HCEC 1CT (cell line): Measurements from ENCODE around the gene LDLRAD2.
"Not testable (repeated sequence)": the region's sequence is repeated elsewhere in the genome, so short reads cannot be mapped to it uniquely, and the experiment has no call there.

Experiments used
- DNase-seq: peaks from one replicate; pipeline ENCODE4 v3.0.0-alpha.2; 2017

The LDLRAD2 gene

GRCh38 chr1:21783679-21784603 is 28.1 kb upstream of the LDLRAD2 start:
- DNase-seq = peak; percentile 59

GRCh38 chr1:21785764-21786163 is 26.3 kb upstream of the LDLRAD2 start:
- DNase-seq = not testable (repeated sequence)

- no peak for DNase-seq
Measured at GRCh38 chr1:21786640-21787039, 25.4 kb upstream of the LDLRAD2 start.

- no peak for DNase-seq
Measured at GRCh38 chr1:21793104-21793503, 19.0 kb upstream of the LDLRAD2 start.

GRCh38 chr1:21794656-21795055 is 17.4 kb upstream of the LDLRAD2 start:
- no peak for DNase-seq

DNA sequence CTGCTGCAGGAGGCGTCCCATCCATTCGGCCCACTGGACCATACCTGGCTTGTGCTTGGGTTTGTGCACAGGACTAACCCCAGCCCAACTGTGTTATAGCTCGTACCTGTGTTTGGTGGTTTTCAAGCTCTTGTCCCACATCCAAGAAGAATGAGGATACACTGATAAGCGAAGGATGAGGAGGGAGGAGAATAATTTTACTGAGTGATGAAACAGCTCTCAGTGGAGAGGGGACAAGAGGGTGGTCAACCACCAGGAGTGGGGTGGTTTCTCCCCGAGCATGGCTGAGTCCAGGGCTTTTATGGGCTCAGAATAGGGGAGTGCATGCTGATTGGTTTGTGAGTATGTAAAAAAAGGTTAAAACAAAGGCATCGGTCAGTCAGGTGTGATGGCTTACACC is 17.0 kb upstream of the LDLRAD2 start:
- DNase-seq = no peak

GRCh38 chr1:21799730-21800129 is 12.3 kb upstream of the LDLRAD2 start:
- no peak for DNase-seq

DNA sequence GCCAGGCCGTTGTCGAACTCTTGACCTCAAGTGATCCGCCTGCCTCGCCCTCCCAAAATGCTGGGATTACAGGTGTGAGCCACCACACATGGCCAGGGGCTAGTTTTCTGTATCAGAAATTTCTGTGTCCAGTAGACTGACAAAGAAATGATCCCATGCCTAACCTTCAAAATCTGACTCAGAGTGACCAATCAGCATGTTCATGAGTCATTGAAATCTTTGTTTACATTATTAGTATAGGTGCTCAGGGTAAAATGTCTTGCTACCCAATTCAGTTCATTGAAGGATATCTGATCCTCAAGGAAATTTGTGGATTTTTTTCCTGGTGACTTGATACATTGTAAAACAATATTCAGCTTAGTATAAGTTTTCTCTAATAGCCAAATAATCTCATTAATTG is 11.0 kb upstream of the LDLRAD2 start:
- peak; percentile 65 for DNase-seq

GRCh38 chr1:21804536-21804935 is 7.5 kb upstream of the LDLRAD2 start:
- DNase-seq = no peak

DNA sequence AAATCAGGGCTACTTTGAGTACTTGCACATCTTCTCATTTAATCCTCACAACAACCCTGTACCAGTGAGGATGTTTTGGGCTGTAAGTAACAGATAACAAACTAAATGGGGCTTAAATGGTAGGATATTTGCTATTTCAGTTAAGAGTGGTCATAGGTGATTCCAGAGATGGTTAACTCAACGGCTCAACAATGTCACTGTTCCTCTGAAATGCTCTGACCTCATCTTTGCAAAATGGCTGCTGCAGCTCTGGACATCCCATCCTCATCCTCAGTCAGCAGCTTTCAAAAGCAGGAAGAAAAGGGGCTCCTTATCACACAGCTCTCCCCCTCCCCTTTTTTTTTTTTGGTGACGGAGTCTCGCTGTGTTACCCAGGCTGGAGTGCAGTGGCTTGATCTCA is 1.5 kb downstream of the LDLRAD2 start:
- no peak for DNase-seq

DNA sequence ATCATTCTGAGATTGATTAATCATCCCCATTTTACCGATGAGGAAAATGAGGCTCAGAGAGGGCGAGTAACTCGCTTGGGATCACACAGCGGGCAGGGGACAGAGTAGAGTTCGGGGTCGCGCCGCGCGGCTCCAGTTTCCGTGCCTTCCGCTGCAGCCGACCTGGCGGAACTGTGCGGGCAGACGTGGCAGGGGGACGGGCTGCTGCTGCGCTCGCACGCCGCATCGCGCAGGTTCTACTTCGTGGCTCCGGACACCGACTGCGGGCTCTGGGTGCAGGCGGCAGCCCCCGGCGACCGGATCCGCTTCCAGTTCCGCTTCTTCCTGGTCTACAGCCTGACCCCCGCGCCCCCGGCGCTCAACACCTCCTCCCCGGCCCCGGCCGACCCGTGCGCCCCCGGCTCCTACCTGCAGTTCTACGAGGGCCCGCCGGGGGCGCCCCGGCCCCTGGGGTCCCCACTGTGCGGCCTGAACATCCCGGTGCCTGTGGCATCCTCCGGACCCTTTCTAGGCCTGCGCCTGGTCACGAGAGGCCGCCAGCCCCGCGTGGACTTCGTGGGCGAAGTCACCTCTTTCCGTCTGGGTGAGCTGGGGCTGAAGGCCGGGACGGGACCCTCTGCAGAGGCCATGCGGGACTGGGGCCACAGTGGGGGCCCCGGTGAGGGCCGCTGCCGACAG is 2.3 kb downstream of the LDLRAD2 start:
- no peak for DNase-seq

- DNase-seq = no peak
Measured at GRCh38 chr1:21814981-21815582, 3.0 kb downstream of the LDLRAD2 start.

- DNase-seq = no peak
Measured at GRCh38 chr1:21815724-21816321, 3.8 kb downstream of the LDLRAD2 start.

DNA sequence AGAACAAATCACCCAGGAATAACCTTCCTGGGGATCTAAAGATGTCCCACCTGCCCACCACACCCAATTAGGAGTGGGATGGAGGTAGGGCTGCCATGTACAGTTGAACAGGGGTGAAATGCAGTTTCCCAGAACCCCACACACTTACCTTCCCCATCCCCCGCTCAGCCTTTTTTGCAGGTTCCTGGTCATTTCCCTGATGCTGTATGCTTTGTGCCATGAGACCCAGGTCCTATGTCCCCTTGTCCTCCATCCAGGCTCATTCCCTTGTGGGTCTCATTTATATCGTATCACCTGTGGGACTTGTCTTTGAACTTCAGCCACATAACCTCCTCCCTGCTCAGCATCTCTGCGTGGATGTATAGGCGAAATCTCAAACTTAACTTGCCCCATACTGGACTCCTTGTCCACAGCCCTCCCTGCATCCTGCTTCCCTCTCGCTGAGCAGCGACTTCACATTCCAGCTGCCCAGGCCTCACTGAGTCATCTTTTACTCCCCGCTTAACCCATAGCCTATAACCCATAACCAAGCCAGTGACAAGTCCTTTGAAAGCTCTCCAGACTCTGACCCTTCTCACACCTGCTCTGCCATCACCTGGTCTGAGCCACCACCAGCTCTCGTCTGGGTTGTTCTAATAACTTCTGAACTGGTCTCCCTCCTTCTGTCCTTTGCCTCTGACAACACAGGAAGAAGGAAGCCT is 4.7 kb downstream of the LDLRAD2 start:
- peak; percentile 79 for DNase-seq

DNA sequence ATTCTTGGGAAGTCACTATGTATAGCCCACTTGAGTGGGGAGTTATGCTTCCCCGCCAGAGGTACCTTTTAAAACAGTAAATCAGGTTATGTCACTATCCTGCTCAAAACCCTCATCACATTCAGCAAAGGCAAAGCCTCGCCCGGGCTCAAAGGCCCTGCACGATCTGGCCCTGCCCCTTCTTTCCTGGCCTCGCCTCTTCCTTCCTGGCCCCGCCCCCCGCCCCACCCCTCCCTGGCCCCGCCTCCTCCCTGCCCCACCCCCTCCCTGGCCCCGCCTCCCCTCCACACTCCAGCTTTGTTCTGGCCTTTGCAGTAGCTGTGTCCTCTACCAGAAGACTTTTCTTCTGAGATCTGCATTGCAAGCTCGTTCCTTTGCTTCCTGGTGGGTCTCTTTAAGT is 6.6 kb downstream of the LDLRAD2 start:
- peak; percentile 24 for DNase-seq

- DNase-seq = no peak
Measured at GRCh38 chr1:21820597-21821232, 8.7 kb downstream of the LDLRAD2 start.

GRCh38 chr1:21821385-21822019 is 9.4 kb downstream of the LDLRAD2 start:
- DNase-seq = no peak

- no peak for DNase-seq
Measured at GRCh38 chr1:21822349-21822748, 10.3 kb downstream of the LDLRAD2 start.

DNA sequence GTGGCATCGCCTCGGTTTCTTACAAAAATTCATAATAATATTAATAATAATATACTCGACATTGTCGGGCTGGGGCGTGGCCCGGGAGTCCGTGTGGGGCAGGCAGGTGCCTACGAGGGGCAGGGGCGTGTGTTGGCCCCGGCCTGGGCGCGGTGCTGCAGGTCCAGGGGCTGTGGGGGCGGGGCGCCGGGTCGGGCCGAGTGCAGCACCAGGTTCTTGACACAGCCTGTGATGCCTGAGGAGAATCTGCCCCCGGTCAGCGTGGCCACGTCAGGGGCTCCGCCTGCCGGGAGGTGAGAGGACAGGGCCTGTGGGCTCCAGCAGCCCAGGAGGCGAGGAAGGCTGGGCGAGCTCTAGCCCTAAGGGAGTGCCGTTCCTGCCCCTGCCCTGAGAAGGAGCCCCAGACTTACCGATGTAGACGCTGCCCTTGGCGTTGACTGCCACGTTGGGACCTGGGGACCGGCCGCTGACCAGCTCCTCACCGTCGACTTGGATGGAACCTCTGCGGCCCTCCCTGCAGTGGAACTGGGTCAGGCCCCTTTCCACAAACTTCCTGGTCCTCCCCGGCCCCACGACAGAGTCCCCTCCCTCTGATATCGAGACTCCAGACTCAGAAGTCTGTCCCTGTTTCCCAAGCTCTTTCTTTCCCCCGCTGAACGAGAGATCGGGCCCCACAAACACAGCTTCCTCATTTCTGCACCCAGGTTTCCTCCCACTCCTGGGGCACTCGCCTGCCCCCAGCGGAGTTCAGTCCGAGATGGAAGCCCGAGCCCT is 11.3 kb downstream of the LDLRAD2 start:
- no peak for DNase-seq

DNA sequence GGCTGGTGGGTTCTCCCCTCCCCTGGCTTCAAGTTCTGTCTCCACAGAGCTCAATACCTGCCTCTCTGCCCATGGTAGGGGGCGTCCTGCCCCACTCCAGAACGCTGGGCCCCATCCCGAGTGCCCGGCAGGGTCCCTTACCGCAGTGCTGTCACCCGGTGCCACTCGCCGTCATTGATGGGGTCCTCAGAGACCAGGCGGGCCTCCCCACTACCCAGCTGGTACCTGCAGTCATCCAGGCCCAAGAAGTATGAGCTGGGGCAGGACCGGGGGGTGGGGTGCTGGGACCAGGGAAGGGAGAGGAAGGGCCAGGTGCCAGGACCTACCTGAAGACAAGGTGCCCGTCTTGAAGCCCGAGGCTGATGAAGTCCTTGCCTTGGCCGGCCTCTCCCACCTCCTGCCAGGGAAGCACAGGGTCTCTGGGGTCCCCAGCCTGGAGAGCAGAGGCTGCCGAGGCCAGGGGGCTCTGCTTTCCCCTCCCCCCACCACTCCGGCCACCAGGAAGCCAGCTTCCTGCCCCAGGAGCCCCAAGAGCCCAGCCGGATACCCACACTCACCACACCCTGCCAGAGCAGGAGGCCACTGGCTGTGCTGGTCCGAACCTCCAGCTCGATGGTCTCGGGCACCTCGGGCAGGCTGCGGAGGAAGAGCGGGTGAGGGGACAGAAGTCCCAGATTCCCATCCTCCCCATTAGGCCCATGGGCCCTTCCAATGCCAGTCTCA is 12.1 kb downstream of the LDLRAD2 start:
- no peak for DNase-seq
